Posterior vena cava (tissue), 2 donors: ENCODE results near the gene ABCB4. TPM values are rescaled to one million over a fixed set of nuclear protein-coding genes. Genes with fewer than 3 reads are reported as not detected.

ENCODE experiments used
- DNase-seq: peaks from one replicate; pipeline ENCODE4 v3.0.0-alpha.2; 2020; ENCODE audit warnings: low spot score
- intact Hi-C, 2 donors: fragments of 100-400 bp; cut with DNase I; formaldehyde crosslinking; loops; one replicate each; pipeline versions ENCODE4 v1.14.1 to v1.14.2; 2022 to 2023
- total RNA-seq, 2 donors: library from RNA; stranded (reverse); fragmentation: NEBNext Ultra II Directional; extraction: Animal tissue kit (Norgen Biotek cat#: 25700); gene quantifications; one replicate each; pipeline ENCODE4 v1.2.1, GENCODE V29; 2021
- donor health status: DM: yes; HTN: yes; CAD: no.
- donor health status: DM: yes; HTN: yes; CAD: no.

Gene ABCB4
- total RNA-seq, 2 donors from 2014 or later: 1.9 to 3.7 TPM

- intact Hi-C loops: no loop called here
Observed at GRCh38 chr7:87375662-87376435, 99.6 kb downstream of the ABCB4 start.

DNA sequence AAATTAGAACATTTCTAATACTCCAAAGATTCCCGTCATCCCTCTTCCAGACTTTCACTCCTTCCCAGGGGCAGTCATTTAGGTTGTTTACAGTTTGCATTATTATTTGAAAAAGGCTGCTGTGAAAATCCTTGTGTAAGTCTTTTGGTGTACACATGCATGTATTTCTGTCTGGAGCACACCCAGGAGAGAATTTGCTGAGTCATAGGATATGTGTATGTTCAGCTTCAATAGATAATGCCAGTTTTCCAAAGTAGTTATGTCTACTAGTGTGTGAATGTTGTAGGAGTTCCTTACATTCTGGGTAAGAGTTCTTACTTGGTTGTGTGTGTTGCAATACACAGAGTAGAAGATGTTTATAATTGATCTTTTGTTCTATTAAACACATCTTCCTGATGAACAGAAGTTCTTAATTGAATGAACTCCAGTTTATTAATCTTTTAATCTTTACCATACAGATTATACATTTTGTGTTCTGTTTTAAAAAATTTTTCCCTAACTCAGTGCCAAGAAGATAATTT, 104.8 kb downstream of the ABCB4 start:
- intact Hi-C loops: no loop called here
- DNase-seq: no peak

More at GRCh38 chr7:87375662-87376435, 99.6 kb downstream of the ABCB4 start:
- no peak for DNase-seq

- intact Hi-C loops: no loop called here
- no peak for DNase-seq
Observed at GRCh38 chr7:87369216-87369615, 106.3 kb downstream of the ABCB4 start.

DNA sequence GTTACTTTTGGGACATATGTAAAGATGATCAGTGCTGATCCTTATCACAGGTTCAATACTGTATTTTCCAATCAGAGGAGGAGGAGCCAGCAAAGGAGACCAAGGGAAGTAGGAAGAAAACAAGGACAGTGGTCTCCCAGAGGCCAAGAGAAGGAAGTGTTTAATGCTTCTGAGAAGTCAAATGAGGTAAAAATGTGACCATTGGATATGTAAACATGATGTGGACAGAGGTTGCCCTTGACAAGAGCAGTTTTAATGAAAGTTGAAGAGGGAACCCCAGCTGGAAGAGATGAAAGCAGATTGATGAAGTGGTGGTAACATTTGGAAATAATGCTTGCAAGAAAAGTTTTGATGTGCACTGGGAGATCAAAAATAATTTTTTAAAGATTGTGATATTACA, 111.2 kb downstream of the ABCB4 start:
- no peak for DNase-seq
- intact Hi-C loops: no loop called here

DNA sequence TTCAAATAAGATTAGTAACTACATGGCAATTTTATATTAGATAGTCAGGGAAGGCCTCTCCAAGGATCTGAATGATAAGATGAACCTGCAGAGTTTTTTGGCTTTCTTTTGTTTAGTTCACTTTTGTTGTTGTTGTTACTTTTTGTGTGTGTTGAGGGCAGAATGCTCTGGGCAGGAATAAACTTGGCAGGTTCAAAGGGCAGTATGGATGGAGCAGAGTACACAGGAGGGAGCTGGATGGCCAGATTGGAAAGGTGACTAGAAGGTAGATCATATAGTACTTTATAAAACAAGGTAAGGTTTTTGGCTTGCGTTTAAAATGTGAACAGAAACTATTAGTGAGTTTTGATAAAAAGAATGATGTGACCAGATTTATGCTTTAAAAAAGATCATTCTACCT, 112.1 kb downstream of the ABCB4 start:
- intact Hi-C loops: no loop called here
- no peak for DNase-seq

DNA sequence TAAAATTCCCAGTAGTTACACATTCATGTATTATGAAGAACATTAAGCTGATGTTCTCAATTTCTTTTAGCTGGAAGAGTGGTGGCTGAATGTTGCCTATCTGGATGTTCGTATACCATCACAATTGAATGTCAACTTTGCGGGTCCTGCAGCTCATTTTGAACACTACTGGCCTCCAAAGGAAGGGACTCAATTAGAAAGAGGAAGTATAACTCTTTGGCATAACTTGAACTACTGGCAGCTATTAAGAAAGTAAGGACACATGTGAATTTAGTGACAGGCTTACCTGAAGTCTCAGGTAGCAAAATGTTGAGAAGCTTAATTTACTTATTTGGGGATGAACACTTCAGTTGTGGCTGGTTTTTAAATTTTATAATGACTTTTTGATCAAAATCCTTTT, 114.2 kb downstream of the ABCB4 start:
- DNase-seq: no peak
- intact Hi-C loops: no loop called here

DNA sequence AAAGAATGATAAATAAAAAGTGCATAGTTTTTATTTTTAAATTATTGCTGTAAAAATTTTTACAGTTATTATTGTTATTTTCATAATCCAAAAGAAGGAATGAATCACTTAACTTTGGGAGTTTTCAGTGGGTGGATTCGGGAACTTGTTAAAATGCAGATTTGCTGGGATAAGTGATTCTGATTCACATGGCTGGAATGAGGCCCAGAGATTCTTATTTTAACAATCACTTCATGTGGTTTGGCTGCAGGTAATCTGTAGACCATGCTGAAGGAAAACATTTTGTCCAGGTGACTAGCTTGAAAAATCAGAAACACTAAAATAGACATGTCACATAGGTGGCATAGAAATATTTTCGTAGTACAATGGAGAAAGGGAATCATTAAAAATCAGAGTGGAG, 116.1 kb downstream of the ABCB4 start:
- intact Hi-C loops: no loop called here
- no peak for DNase-seq

DNA sequence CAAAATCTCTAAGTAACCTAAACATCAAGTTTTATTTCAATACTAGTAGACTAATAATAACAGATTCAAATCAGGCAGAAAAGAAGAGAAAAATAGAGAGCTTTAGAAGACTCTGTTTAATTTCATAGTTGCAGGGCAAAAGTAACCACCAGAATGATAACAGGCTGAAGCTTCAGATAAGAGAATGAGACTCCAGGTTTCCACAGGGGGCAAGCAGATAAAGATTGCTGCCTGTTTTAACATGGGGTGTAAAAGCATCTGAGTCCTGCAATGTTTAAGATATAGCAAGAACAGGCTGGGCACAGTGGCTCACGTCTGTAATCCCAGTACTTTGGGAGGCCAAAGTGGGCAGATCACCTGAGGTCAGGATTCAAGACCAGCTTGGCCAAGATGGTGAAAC, 119.0 kb downstream of the ABCB4 start:
- no peak for DNase-seq
- intact Hi-C loops: no loop called here

- no peak for DNase-seq
- intact Hi-C loops: no loop called here
Observed at GRCh38 chr7:87354749-87355148, 120.7 kb downstream of the ABCB4 start.

Other genes starting within 250 kb of the ABCB4 start
- gene CROT, start 130.0 kb downstream of the ABCB4 start, total RNA-seq: 10 to 100 TPM; 11.8 to 12.4 TPM
- 1 to 10 TPM; 1.3 to 4.1 TPM for gene ABCB1, start 125.2 kb upstream of the ABCB4 start, total RNA-seq
- 1 to 10 TPM in 1 of 2 donors, under 1 TPM in 1; 1.00 to 2.5 TPM for gene RUNDC3B, start 152.7 kb upstream of the ABCB4 start, total RNA-seq